Esophagus muscularis mucosa (tissue), 3 donors: ENCODE measurements around the gene RMND5B.

ENCODE experiments used
- POLR2A ChIP-seq: fragments of 450-650 bp; IDR thresholded peaks from one replicate; pipeline ENCODE4 v1.6.1; 2017; ENCODE audit warnings: antibody characterized with exemption, moderate library complexity, mild to moderate bottlenecking, low read depth
- TF ChIP-seq, protein P1 (sequence below), 3 experiments: fragments of 200-600 bp in 2 of 3; fragments of 450-650 bp in 1 of 3; sonication (generic) in 2 of 3; IDR thresholded peaks; one replicate each; pipeline ENCODE4 v1.5.1; 2017 to 2019; ENCODE audit warnings: antibody characterized with exemption in 3 of 3, mild to moderate bottlenecking in 2 of 3, moderate library complexity in 1 of 3

DNA sequence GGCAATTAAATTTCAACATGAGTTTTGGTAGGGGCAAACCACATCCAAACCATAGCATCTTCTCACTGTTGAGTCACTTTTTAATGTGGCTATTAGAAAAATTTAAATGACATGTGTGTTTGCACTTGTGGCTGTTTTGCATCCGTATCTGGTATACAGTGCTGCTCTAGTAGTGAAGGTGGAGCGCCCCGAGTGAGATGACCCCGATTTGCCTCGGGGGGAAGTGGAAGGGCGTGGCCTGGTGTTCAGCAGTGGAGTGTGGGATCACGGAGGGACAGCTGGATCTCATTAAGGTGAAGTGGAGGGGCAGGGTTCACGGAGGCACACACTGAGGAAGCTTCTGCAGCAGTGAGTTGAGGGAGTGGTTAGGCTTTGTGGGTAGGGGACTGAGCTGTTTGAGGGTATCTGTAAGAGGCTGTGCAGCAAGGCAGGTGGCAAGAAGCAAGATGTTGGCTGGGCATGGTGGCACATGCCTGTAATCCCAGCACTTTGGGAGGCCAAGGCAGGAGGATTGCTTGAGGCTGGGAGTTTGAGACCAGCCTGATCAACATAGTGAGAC, 62.5 kb downstream of the RMND5B start:
- TF ChIP-seq, protein P1, sequence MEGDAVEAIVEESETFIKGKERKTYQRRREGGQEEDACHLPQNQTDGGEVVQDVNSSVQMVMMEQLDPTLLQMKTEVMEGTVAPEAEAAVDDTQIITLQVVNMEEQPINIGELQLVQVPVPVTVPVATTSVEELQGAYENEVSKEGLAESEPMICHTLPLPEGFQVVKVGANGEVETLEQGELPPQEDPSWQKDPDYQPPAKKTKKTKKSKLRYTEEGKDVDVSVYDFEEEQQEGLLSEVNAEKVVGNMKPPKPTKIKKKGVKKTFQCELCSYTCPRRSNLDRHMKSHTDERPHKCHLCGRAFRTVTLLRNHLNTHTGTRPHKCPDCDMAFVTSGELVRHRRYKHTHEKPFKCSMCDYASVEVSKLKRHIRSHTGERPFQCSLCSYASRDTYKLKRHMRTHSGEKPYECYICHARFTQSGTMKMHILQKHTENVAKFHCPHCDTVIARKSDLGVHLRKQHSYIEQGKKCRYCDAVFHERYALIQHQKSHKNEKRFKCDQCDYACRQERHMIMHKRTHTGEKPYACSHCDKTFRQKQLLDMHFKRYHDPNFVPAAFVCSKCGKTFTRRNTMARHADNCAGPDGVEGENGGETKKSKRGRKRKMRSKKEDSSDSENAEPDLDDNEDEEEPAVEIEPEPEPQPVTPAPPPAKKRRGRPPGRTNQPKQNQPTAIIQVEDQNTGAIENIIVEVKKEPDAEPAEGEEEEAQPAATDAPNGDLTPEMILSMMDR (IDR thresholded peaks at IDR 0.05): no peak
- TF ChIP-seq POLR2A: no peak
